Right lobe of liver (tissue), 6 donors: Measurements from ENCODE around the gene TSPAN32. TPM values are rescaled to one million over a fixed set of nuclear protein-coding genes. Genes with fewer than 3 reads are reported as not detected.

Experiments
- ATAC-seq, 4 donors: fragments of 200-7000 bp; cut with Tn5 transposase; one replicate each; pipeline ENCODE4 v1.9.1; 2020; ENCODE audit warnings: mild to moderate bottlenecking in 4 of 4, moderate library complexity in 4 of 4
- DNase-seq, 3 donors: peaks; one replicate each; pipeline ENCODE4 v3.0.0-alpha.2; 2020
- H3K27ac ChIP-seq, 3 donors: fragments of 200-600 bp; one replicate each; pipeline ENCODE4 v1.8.0; 2022
- H3K27me3 ChIP-seq, 2 donors: fragments of 200-600 bp; one replicate each; pipeline ENCODE4 v1.8.0; 2022
- H3K36me3 ChIP-seq, 4 donors: fragments of 200-600 bp; sonication (generic) in 1 of 4; one replicate each; pipeline versions ENCODE4 v1.5.1 to v1.8.0; 2017 to 2022; ENCODE audit warnings: control low read depth in 1 of 4
- H3K4me1 ChIP-seq, 4 donors: fragments of 200-600 bp; sonication (generic) in 1 of 4; one replicate each; pipeline versions ENCODE4 v1.5.1 to v1.8.0; 2017 to 2022; ENCODE audit warnings: control low read depth in 1 of 4
- H3K4me3 ChIP-seq, 3 donors: fragments of 200-600 bp; one replicate each; pipeline ENCODE4 v1.8.0; 2022
- H3K9me3 ChIP-seq, 4 donors: fragments of 200-600 bp; sonication (generic) in 1 of 4; one replicate each; pipeline versions ENCODE4 v1.5.1 to v1.8.0; 2017 to 2022; ENCODE audit warnings: control low read depth in 1 of 4
- CTCF ChIP-seq, 4 donors: fragments of 200-600 bp in 3 of 4; fragments of 450-650 bp in 1 of 4; IDR thresholded peaks; one replicate each; pipeline versions ENCODE4 v1.5.1 to v1.8.0; 2016 to 2022; ENCODE audit warnings: antibody characterized with exemption in 4 of 4, mild to moderate bottlenecking in 2 of 4
- POLR2A ChIP-seq: fragments of 450-650 bp; IDR thresholded peaks from one replicate; pipeline ENCODE4 v1.6.1; 2017; ENCODE audit warnings: antibody characterized with exemption, mild to moderate bottlenecking
- WGBS: methylation state at CpG from one replicate; pipeline ENCODE4 v1.1.6; 2018; ENCODE audit warnings: low coverage, low lambda C conversion rate; ENCODE audit not compliant: insufficient coverage; ENCODE audit errors: missing lambda C conversion rate; 5-methylcytosine and 5-hydroxymethylcytosine counted together
- intact Hi-C, 2 donors: fragments of 100-400 bp; cut with DNase I; formaldehyde crosslinking; loops; one replicate each; pipeline versions ENCODE4 v1.11.2 to v1.14.1; 2022
- total RNA-seq, 6 experiments: library from RNA; depleted of rRNA in 2 of 6; stranded (reverse); fragments of >200 nt in 2 of 6; fragmentation: NEBNext Ultra II Directional in 3 of 6; extraction: Animal tissue kit (Norgen Biotek cat#: 25700) in 3 of 6; gene quantifications; one replicate each; pipeline versions ENCODE4 v1.1.0 to v1.2.4, GENCODE V29; 2016 to 2023
- donor health status: DM: no; HTN: yes; CAD: no.
- donor health status: DM: no; HTN: no; CAD: no.
- donor health status: DM: no; HTN: no; CAD: no.
- donor health status: DM: no; HTN: yes; CAD: no.
- donor health status: DM: no; HTN: yes; CAD: no.

TSPAN32 gene
- total RNA-seq, 6 experiments from 2014 or later, result 0.24 to 1.2 (median 0.63) TPM; not detected in 2

- no peak for TF ChIP-seq POLR2A
- TF ChIP-seq CTCF (IDR thresholded peaks at IDR 0.05), result no peak
- H3K4me1 ChIP-seq, result no peaks in the 10 kb centered on the region
- ATAC-seq (no peak), DNase-seq (no peak)
- no peak overlapping the region for H3K4me3 ChIP-seq
- H3K27ac ChIP-seq, result no peak overlapping the region
- H3K36me3 ChIP-seq, result no peaks in the 10 kb centered on the region
- no peaks in the 10 kb centered on the region for H3K9me3 ChIP-seq
- intact Hi-C loops, result no loop called here
- 78% methylated on average over 3 of the region's 21 CpGs for WGBS
- no peaks in the 10 kb centered on the region for H3K27me3 ChIP-seq
Measured at GRCh38 chr11:2261436-2262230, 40.2 kb upstream of the TSPAN32 start.

GRCh38 chr11:2262301-2263070 lies 39.3 kb upstream of the TSPAN32 start:
- no peaks in the 10 kb centered on the region for H3K4me1 ChIP-seq
- TF ChIP-seq POLR2A (no peak), CTCF (IDR thresholded peaks at IDR 0.05) (no peak)
- intact Hi-C loops, result no loop called here
- no peaks in the 10 kb centered on the region for H3K27me3 ChIP-seq
- no peak overlapping the region for H3K27ac ChIP-seq
- 85% methylated on average over 9 of the region's 18 CpGs for WGBS
- ATAC-seq (no peak), DNase-seq (no peak)
- no peak overlapping the region for H3K4me3 ChIP-seq
- H3K9me3 ChIP-seq, result no peaks in the 10 kb centered on the region
- no peaks in the 10 kb centered on the region for H3K36me3 ChIP-seq

GRCh38 chr11:2263071-2263565 lies 38.7 kb upstream of the TSPAN32 start:
- Histone ChIP-seq H3K4me1 (no peaks in the 10 kb centered on the region), H3K27me3 (no peaks in the 10 kb centered on the region), H3K36me3 (no peaks in the 10 kb centered on the region), H3K9me3 (no peaks in the 10 kb centered on the region), H3K4me3 (no peak overlapping the region), H3K27ac (no peak overlapping the region)
- no peak for DNase-seq
- TF ChIP-seq CTCF (IDR thresholded peaks at IDR 0.05) (no peak), POLR2A (no peak)
- no peak for ATAC-seq
- no CpG with 5 or more reads among the region's 10 CpGs for WGBS
- intact Hi-C loops, result no loop called here

GRCh38 chr11:2263724-2264360 lies 38.0 kb upstream of the TSPAN32 start:
- no peak overlapping the region for H3K27ac ChIP-seq
- H3K9me3 ChIP-seq, result no peaks in the 10 kb centered on the region
- no peak for TF ChIP-seq CTCF (IDR thresholded peaks at IDR 0.05)
- TF ChIP-seq POLR2A, result no peak
- intact Hi-C loops, result no loop called here
- DNase-seq (peak in 1 of 3 donors; percentile 33), ATAC-seq (no peak)
- no peaks in the 10 kb centered on the region for H3K27me3 ChIP-seq
- H3K4me1 ChIP-seq, result no peaks in the 10 kb centered on the region
- WGBS, result 85% methylated on average over 5 of the region's 13 CpGs
- H3K36me3 ChIP-seq, result no peaks in the 10 kb centered on the region
- no peak overlapping the region for H3K4me3 ChIP-seq
